ENCODE data around the gene PTCH2. TPM values are rescaled to one million over a fixed set of nuclear protein-coding genes. Genes with fewer than 3 reads are reported as not detected.
A peak's percentile ranks its signal among the peaks of the same experiment; 100 is the strongest.

PTCH2 gene
- total RNA-seq, 2 experiments from 2014 or later = 1.2 TPM

DNA sequence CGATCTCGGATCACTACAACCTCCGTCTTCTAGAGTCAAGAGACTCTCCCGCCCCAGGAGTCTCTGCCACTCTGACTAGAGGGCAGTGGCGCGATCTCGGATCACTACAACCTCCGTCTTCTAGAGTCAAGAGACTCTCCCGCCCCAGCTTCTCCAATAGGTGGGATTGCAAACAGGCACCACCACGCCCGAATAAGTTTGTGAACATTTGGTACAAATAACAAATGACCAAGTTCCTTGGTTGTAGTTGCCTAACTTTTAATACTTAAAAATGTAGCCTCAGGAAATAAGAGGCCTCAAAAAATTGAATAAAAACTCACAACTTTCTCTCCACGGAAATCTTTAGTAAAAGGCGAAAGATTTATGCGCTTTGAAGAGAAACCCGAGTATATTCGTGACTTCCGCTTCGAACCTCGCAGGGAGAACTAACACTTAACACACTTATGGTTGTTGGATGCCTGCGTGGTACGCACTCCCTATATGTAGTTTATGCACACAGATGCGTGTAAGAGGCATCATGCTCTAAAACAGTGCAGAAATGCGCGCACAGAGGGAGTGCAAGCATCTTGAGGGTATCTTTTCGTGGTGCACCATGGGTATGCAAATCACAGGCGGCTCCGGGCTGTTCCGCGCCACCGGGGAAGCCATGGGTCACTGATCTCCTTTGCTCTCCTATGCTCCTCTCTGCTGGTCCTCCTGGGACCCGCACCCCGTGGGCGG is 23.3 kb downstream of the PTCH2 start:
- ChIA-PET POLR2A (interaction anchor here (0.6 to 12.2 kb wide), 23 partner anchors 10 to 671 kb away, joined by 3 to 599 read pairs (median 5); partner anchors contain the start of genes ARMH1, BEST4, BTBD19 and DYNLT4), CTCF (interaction anchor here (1.0 to 6.7 kb wide), 8 partner anchors 11 to 90 kb away, joined by 3 to 57 read pairs (median 4); partner anchors contain the start of genes BTBD19, DYNLT4, PLK3 and RNU5D-1)
- Mint-ChIP-seq H3K4me1 (ENCODE audit: low read depth) (peaks cover 45% of the 10 kb centered on the region), H3K27me3 (no peaks in the 10 kb centered on the region), H3K27ac (peak overlapping the region; percentile 100), H3K36me3 (ENCODE audit: low read depth) (peaks cover 4% of the 10 kb centered on the region), H3K4me3 (peak overlapping the region; percentile 94), H3K9me3 (no peaks in the 10 kb centered on the region)
- H3K9me3 ChIP-seq (ENCODE audit: control insufficient read depth in 1 of 2, insufficient read depth in 1 of 2, low read length in 2 of 2) = no peaks in the 10 kb centered on the region
- DNase-seq (peak; percentile 71 to 90 (median 79)), ATAC-seq (ENCODE audit: poor library complexity) (peak; percentile 78)
- peaks cover 31% of the 10 kb centered on the region for H3K4me1 ChIP-seq (ENCODE audit: insufficient read depth, low read length)
- peak overlapping the region; percentile 65 for H3K4me3 ChIP-seq (ENCODE audit: low read length)
- H3K27me3 ChIP-seq (ENCODE audit: control insufficient read depth in 1 of 2, insufficient read depth in 2 of 2, low read length in 2 of 2) = no peaks in the 10 kb centered on the region
- H3K27ac ChIP-seq (ENCODE audit: low read depth in 1 of 2, low read length in 2 of 2) = peak overlapping the region; percentile 96 to 99
- no peaks in the 10 kb centered on the region for H3K36me3 ChIP-seq (ENCODE audit: insufficient read depth, low read length)
- TF ChIP-seq, protein P1, sequence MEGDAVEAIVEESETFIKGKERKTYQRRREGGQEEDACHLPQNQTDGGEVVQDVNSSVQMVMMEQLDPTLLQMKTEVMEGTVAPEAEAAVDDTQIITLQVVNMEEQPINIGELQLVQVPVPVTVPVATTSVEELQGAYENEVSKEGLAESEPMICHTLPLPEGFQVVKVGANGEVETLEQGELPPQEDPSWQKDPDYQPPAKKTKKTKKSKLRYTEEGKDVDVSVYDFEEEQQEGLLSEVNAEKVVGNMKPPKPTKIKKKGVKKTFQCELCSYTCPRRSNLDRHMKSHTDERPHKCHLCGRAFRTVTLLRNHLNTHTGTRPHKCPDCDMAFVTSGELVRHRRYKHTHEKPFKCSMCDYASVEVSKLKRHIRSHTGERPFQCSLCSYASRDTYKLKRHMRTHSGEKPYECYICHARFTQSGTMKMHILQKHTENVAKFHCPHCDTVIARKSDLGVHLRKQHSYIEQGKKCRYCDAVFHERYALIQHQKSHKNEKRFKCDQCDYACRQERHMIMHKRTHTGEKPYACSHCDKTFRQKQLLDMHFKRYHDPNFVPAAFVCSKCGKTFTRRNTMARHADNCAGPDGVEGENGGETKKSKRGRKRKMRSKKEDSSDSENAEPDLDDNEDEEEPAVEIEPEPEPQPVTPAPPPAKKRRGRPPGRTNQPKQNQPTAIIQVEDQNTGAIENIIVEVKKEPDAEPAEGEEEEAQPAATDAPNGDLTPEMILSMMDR (IDR thresholded peaks at IDR 0.05) = no peak
- intact Hi-C loops (cut with DNase I, micrococcal nuclease) = loop anchor here (1.0 to 10.0 kb wide), 8 partner anchors 10 to 605 kb away; partner anchors contain the start of genes BEST4 (in 1 of the 2), DMAP1 (in 1 of the 2), PLK3 (in 1 of the 2) and RNU5D-1 (in 1 of the 2)

DNA sequence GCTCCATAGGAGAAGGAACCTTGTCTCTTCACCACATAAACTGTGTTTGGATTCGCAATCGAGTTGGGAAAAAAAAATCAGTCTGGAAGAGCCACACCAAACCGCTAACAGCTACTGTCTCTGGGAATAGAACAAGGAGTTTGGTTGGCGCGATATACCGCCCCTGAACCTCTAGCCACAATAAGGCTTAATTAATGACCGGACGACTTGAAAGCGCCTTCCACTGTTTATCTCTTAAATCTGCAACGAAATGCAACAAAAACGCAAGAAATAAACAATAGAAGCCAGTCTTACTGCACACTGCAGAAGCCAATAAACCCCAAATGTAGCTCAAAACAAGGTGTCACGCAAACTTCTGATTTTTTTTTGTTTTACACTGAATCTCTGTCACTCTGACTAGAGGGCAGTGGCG is 23.9 kb downstream of the PTCH2 start:
- Histone ChIP-seq H3K4me3 (ENCODE audit: low read length) (peak overlapping the region; percentile 65), H3K27ac (ENCODE audit: low read depth in 1 of 2, low read length in 2 of 2) (peak overlapping the region; percentile 96 to 99), H3K9me3 (ENCODE audit: control insufficient read depth in 1 of 2, insufficient read depth in 1 of 2, low read length in 2 of 2) (no peaks in the 10 kb centered on the region), H3K27me3 (ENCODE audit: control insufficient read depth in 1 of 2, insufficient read depth in 2 of 2, low read length in 2 of 2) (no peaks in the 10 kb centered on the region), H3K4me1 (ENCODE audit: insufficient read depth, low read length) (peaks cover 36% of the 10 kb centered on the region), H3K36me3 (ENCODE audit: insufficient read depth, low read length) (no peaks in the 10 kb centered on the region)
- Mint-ChIP-seq H3K27me3 (no peaks in the 10 kb centered on the region), H3K9me3 (no peaks in the 10 kb centered on the region), H3K27ac (peak overlapping the region; percentile 100), H3K36me3 (ENCODE audit: low read depth) (peaks cover 5% of the 10 kb centered on the region), H3K4me3 (peak overlapping the region; percentile 94), H3K4me1 (ENCODE audit: low read depth) (peaks cover 48% of the 10 kb centered on the region)
- CTCF ChIA-PET = interaction anchor here (1.0 to 6.7 kb wide), 8 partner anchors 11 to 90 kb away, joined by 3 to 57 read pairs (median 4); partner anchors contain the start of genes BTBD19, DYNLT4, PLK3 and RNU5D-1
- peak in 1 of 14 experiments; percentile 23 for DNase-seq
- intact Hi-C loops (cut with DNase I, micrococcal nuclease) = loop anchor here (1.0 to 2.0 kb wide), 3 partner anchors 10 to 18 kb away; partner anchors contain the start of gene PLK3 (in 1 of the 2)
- POLR2A ChIA-PET = interaction anchor here (0.5 to 12.2 kb wide), 22 partner anchors 11 to 484 kb away, joined by 3 to 599 read pairs (median 4); partner anchors contain the start of genes ARMH1, BEST4, BTBD19 and DYNLT4
- ATAC-seq (ENCODE audit: poor library complexity) = no peak
- TF ChIP-seq, protein P1 (IDR thresholded peaks at IDR 0.05) = no peak

DNA sequence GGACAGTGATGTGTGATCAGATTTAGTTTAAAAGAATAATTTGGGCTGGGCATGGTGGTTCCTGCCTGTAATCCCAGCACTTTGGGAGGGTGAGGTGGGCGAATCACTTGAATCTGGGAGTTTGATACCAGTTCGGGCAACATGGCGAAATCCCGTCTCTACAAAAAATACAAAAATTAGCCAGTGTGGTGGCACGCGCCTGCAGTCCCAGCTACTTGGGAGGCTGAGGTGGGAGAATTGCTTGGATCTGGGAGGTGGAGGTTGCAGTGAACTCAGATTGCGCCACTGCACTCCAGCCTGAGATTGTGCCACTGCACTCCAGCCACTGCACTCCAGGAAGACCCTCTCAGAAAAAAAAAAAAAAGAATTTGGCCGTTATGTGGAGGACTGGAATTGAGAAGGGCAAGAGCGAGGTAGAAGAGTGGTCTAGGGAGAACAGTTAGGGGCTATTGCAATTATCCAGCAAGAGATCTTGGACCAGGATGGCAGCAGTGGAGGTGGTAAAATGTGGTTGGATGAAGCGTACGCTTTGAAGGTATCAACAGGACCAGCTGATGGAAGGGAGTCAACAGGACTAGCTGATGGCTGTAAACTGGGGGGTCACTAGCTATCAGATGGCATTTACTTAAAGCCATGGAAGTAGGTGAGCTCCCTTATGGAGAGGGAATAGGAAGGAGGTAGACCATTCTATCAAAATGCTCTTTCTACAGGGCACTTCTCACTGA is 25.1 kb downstream of the PTCH2 start:
- Histone ChIP-seq H3K9me3 (ENCODE audit: control insufficient read depth in 1 of 2, insufficient read depth in 1 of 2, low read length in 2 of 2) (no peaks in the 10 kb centered on the region), H3K4me1 (ENCODE audit: insufficient read depth, low read length) (peaks cover 47% of the 10 kb centered on the region), H3K27ac (ENCODE audit: low read depth in 1 of 2, low read length in 2 of 2) (no peak overlapping the region), H3K27me3 (ENCODE audit: control insufficient read depth in 1 of 2, insufficient read depth in 2 of 2, low read length in 2 of 2) (no peaks in the 10 kb centered on the region), H3K36me3 (ENCODE audit: insufficient read depth, low read length) (no peaks in the 10 kb centered on the region), H3K4me3 (ENCODE audit: low read length) (no peak overlapping the region)
- no peaks in the 10 kb centered on the region for H3K9me3 Mint-ChIP-seq
- DNase-seq (peak in 1 of 14 experiments; percentile 2), ATAC-seq (ENCODE audit: poor library complexity) (no peak)
- peaks cover 55% of the 10 kb centered on the region for H3K4me1 Mint-ChIP-seq (ENCODE audit: low read depth)
- intact Hi-C loops (cut with DNase I, micrococcal nuclease) = loop anchor here in 1 of 2 experiments (2.0 kb wide), 1 partner anchor 17 kb away; the partner anchor contains the start of gene PLK3
- H3K27ac Mint-ChIP-seq = peak overlapping the region; percentile 100
- CTCF ChIA-PET = interaction anchor here (1.8 to 6.7 kb wide), 3 partner anchors 9 to 87 kb away, joined by 4 to 57 read pairs (median 49); partner anchors contain the start of genes BTBD19, DYNLT4, PLK3 and RNU5D-1
- H3K36me3 Mint-ChIP-seq (ENCODE audit: low read depth) = peaks cover 5% of the 10 kb centered on the region
- peak overlapping the region; percentile 78 for H3K4me3 Mint-ChIP-seq
- POLR2A ChIA-PET = interaction anchor here (1.0 to 12.2 kb wide), 8 partner anchors 14 to 194 kb away, joined by 3 to 599 read pairs (median 19); partner anchors contain the start of genes BTBD19, DYNLT4, EIF2B3 and HECTD3
- TF ChIP-seq, protein P1 (IDR thresholded peaks at IDR 0.05) = no peak
- H3K27me3 Mint-ChIP-seq = no peaks in the 10 kb centered on the region
